Left forelimb (tissue), 1 donor: ENCODE data around the gene NFIB.

Source experiments
- DNase-seq: peaks from one replicate; pipeline ENCODE4 v3.0.0-alpha.2; 2018; ENCODE audit warnings: low spot score

The NFIB gene

DNA sequence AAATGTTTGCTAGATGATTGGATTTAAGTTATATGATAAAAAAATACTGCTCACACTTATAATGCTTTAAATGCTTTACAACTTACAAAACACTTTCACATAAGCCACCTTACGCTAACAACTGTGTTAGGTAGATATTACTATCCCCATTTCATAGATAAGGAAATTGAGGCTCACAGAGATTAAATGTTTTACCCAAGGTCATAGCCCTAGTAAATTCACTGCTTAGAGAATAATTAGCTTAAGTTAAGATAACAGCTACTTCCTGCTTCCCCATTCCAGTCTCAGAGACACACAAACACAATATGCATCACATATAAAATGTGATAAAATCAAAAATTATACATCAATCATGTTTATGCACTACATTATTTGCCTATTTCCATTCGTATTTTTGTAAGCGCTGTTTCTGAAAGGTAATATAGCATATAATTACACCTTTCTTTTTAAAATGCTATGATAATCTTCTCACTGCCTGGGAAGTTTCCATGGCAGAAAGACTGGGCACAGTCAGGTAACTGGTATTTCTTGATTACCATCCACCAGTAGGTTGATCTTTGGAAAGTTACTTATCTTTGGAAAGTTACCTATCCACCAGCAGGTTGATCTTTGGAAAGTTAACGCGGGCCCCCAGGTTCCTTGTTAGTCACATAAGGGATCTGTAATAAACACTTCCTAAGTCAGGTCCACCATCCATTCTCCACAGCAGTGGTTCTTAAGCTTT is 101.1 kb downstream of the NFIB start:
- DNase-seq: no peak

GRCh38 chr9:14212077-14212476 is 101.9 kb downstream of the NFIB start:
- no peak for DNase-seq

DNA sequence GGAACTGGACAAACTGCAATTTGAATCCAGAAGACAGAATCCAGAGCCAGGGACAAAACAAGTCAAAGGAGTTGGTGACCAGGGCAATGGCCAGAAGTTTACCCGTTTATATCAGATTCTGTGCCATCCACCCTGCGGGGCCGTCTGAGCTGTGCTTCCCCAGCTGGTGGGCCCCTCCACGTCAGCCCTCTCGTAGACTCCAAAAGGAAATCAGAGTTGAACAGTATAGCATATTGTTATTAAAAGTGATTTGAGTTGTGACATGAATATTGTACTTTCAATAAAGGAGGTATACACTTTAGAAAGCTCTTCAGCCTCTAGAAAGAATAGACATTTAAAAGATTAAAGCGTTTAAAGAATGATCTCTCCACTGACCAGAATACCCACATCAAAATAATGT is 102.4 kb downstream of the NFIB start:
- DNase-seq: no peak

DNA sequence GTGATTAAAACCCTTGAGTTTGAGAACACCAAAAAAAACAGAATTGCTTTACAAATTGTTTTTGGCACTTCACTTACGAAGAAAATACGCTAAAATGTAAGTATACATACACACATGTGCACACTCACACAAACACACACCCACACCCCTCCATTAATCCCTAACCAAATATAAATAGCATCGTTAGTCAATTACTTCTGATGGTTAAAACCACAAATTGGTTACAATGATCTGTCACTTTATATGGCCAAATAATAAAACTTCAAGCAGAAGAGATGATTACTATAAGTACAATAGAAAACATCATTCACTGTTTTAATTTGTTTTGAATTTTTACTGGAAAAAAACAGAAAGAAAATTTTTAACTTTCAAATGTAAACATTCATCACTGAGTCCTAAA is 103.5 kb downstream of the NFIB start:
- DNase-seq: no peak

DNA sequence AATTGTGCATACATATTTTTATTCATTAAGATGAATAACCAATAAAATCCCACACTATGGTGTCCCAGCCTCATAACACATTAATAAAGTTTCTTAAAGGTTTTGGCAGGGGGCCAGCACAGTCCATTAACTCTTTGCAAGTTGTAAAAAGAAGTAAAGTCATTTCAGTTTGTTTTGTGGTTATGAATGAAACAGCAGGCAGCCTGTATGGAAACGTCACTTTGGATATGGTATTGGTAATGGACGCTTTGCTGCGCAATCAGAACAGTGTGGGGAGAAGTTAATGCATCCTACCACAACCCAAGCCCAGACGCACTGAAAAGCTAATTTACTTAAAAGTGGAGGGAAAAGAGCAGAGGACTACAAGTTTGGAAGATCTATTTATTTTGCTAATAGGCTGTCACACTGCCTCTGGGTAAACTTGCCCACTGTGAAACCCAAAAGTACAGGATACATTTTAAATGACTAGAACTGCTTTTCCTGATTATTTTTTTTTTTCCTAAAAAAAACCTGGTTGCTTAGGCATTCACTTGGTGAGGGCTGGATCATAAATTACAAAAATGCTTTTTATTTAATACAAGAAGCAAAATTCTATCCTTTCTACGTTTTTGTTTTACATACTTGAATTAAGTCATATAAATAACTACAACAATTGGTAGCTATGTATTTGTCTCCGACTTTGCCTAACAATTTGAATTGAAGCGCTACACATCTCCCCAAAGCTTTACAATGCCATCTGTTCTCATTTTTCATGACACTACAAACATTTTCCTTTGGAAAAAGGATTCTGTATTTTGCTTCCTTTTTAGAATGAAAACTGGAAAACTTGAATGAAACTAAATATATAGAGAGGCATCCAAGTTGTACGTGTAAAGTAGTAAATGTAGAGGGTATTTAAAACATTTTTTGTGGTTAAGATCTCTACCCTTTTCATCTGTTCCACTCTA is 104.3 kb downstream of the NFIB start:
- no peak for DNase-seq

DNA sequence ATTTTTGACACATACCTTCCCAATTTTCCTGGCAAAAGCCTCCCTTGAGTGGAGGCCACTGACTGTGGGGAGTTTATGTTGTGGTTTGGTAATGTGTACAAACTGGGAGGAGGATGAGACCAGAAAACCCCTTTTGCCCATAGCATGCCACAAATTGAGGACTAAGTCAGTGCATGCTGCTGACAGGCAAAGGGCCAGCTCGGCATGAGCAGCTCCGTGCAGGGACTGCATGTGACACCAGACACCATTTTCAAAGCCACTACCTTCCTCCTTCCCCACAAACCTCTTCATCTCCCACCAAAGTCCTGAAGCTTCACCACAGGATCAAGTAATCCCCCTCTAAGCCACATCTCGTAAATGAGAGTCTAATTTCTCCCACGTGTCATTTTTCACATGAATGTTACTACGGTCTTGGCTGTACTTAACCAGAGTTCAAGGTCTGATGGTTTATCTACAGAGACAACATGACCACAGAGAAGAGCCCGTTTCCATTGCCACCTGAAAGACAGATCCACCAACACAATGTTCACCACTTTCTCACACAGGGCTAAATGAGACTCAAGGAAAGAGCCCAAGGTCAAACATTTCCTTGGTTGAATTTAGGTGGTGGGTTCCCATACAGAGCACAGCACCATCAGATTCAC is 106.5 kb downstream of the NFIB start:
- no peak for DNase-seq

DNA sequence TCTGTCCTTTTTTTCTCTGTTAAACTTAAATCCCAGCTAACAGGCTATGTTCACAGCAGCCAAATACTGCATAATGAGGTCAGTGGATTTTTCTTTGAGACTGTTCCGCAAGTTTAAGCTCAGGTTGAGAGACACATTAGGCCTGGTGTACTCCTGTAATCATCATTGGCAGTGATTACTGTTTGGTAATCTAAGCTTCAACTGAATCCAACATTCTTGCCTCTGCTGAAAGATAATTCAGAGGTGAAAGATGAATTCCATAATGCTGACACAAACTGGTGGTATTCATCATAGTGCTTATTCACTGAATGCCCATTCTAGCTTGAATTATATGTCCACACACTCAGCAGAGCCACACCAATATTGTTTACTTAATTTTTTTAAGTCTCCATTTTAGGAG is 108.5 kb downstream of the NFIB start:
- no peak for DNase-seq

DNA sequence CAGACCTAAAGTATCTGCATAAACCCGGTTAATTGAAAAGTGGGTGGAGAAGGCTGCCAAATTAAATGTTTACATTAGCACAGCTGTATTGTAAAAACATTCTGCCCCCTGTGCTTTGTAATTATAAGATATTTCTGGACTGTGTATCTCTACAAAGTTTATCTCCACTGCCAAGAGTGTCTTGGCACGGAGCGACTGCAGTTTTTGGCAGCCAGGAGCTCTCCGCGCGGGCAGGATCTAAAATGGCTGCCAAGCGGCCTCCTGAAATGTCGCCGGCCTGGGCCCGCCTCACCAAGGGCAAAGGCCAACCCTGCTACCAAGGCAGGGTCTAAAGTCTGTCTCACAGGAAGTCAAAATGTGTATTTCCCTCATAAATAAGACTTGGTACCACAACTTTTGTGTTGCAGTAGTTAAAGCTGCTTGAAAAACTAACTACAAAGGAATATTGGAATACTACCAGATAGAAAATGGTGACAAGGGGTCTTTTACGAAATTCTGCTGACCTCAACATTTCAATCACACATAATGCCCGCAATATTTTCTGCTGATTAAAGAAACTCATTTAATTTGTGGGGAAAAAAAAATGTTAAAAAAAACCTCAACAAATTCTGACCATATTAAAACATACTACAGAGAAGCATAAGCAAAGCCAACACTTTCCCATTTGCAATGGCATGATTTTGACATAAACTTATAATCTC is 110.4 kb downstream of the NFIB start:
- DNase-seq: no peak

DNA sequence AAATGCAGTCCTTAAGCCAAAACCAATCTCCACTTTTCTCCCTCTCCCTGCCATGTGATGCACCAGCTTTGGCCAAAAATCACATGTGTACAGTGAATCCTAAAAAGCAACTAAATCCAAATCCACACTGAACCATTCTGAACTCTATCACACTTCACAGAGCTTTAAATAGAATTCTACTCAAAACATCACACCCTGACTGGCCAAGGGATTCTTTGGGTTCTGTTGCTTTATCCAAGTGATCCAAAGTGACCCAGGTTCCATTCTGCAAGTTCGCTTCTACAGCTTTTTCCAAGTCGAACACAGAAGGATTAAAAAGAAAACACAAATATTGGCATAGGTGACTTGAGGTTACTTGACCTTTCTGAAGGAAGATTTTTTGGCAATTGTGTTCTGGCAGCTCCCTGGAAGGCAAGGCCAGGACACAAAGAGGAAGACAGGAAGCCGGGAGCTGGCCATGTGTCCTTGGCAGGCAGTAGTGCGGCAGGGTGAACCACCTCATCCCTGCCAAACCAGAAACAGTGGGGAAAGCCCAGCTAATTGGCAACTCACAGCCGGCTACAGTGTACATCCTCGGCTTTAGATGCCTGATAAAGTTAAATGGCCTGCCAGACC is 115.0 kb downstream of the NFIB start:
- DNase-seq: no peak

- DNase-seq: no peak
These were observed 115.7 kb downstream of the NFIB start for GRCh38 chr9:14198047-14198840.

DNA sequence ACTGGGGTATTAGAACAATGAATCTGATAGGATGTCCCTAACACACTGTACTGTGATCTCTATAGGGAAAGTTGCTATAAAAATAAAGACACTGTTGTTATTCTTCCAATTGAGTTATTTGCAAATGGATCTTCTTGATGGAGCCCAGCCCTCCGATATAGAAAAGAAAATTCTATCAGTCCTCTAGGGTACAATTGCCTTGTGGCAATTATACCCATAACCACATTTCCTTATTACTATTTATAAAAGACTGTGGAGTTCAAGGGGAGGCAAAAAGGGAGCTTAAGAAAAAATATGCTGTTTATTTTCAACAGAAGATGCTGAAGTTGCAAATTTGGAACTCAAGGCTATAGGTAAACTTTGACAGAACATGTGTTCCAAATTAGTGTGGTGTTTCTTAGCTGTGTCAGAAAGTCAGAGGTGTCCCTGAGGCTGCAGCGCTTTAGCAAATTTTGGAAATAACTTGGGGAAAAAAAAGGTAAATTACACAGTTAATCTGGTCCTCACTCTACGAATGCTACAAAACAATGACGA is 116.5 kb downstream of the NFIB start:
- no peak for DNase-seq

- DNase-seq: no peak
These were observed 120.5 kb downstream of the NFIB start for GRCh38 chr9:14193328-14193990.

DNA sequence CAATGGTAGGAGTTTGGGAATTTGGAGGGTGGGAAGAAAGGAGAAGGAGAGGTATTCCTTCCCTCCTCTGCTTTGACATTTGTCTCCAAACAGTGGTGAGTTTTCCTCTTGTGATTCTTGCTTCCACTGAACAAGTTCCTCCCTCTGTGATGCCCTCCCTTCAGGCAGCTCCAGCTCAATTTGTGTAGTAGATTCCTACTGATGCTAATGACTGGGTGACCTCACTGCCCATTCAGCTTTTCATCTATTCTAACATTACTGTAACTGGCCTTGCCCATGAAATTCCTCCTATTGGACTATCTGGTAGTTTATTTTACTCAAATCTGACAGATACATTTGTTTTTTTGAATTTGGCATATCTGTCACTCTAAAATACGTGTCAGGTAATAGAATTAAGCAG is 121.4 kb downstream of the NFIB start:
- DNase-seq: no peak

DNA sequence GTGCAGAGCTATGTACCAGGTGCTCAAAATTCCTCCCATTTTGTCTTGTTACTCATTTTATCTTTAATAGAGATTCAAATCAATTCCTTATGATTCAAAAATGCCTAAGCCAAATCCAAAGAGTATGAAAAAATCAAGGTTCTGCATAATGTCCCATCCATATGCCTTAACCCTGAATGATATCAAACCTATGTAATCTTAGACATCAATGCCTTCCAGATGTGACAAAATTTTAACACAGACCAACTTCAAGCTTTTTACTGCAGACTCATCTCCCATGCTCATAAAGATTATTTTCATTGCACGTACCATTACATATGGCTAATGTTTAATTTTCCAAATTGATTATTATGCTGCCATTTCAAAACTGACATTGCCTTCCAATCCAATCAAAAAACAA is 122.4 kb downstream of the NFIB start:
- no peak for DNase-seq

GRCh38 chr9:14190240-14190639 is 123.7 kb downstream of the NFIB start:
- DNase-seq: no peak

DNA sequence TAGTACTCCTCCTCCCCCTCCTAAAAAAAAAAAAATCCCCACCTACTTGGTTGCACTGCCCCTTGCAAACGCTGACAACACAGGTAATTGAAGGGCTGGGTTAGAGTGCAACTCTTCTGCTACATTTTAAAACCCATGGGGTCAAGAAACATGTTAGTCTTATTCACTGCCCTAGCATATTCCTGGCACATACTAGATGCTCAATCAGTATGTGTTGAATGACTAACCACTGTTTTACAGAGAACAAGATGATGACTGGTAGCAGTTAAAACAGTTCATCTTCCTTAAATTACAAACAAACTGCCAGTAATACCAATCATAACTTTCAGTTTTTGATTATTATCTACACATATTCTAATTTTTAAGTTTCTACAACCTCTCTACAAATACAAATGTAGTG is 124.4 kb downstream of the NFIB start:
- no peak for DNase-seq

DNA sequence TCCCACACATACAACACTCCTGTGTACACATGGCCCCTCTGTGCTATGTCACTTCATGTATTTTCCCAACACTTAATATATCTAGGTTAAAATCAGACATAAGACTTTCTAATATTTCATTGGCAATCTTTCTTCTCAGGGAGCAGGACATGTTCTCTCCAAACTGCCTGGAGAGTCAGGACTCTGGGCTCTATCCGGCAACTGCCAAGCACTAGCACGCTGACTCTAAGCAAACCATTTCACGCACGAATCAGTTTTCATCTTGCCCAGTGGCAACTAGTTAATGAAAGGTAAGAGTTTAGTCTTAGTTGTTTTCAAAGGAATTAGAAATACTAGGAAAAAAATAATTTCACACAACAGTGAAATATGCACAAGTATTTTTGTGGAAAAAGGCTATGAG is 124.8 kb downstream of the NFIB start:
- no peak for DNase-seq

- DNase-seq: no peak
These were observed 125.4 kb downstream of the NFIB start for GRCh38 chr9:14188538-14188937.

GRCh38 chr9:14188011-14188410 is 125.9 kb downstream of the NFIB start:
- DNase-seq: no peak

- DNase-seq: no peak
These were observed 127.8 kb downstream of the NFIB start for GRCh38 chr9:14186096-14186495.
